Smooth muscle cell (in vitro differentiated cells): ENCODE results near the gene CRYBB2. TPM values are rescaled to one million over a fixed set of nuclear protein-coding genes. Genes with fewer than 3 reads are reported as not detected.

Experiments used
- DNase-seq: peaks from one replicate; lab custom pipeline; 2025; ENCODE audit not compliant: unreplicated experiment; lab: John Stamatoyannopoulos, UW
- H2AFZ ChIP-seq: fragments of 200-600 bp; sonication (generic); 2 replicates; pipeline ENCODE4 v1.6.0; 2016; ENCODE audit warnings: antibody characterized with exemption, low read depth, mild to moderate bottlenecking
- H3F3A ChIP-seq: fragments of 200-600 bp; sonication (generic); 2 replicates; pipeline ENCODE4 v1.6.0; 2017; ENCODE audit warnings: antibody characterized with exemption, low read depth
- H3K27ac ChIP-seq: fragments of 200-600 bp; sonication (generic); 2 replicates; pipeline ENCODE4 v1.5.1; 2016; ENCODE audit warnings: low read depth, mild to moderate bottlenecking
- H3K27me3 ChIP-seq: fragments of 200-600 bp; sonication (generic); 2 replicates; pipeline ENCODE4 v1.6.1; 2016; ENCODE audit warnings: low read depth, mild to moderate bottlenecking
- H3K36me3 ChIP-seq: fragments of 200-600 bp; sonication (generic); 2 replicates; pipeline ENCODE4 v1.5.1; 2016; ENCODE audit warnings: low read depth
- H3K4me1 ChIP-seq: fragments of 200-600 bp; sonication (generic); 2 replicates; pipeline ENCODE4 v1.5.1; 2016; ENCODE audit warnings: low read depth
- H3K4me2 ChIP-seq: fragments of 200-600 bp; sonication (generic); 2 replicates; pipeline ENCODE4 v1.6.0; 2016; ENCODE audit warnings: mild to moderate bottlenecking
- H3K4me3 ChIP-seq: fragments of 200-600 bp; sonication (generic); 2 replicates; pipeline ENCODE4 v1.5.1; 2016; ENCODE audit warnings: mild to moderate bottlenecking
- H3K79me2 ChIP-seq: fragments of 200-600 bp; sonication (generic); 2 replicates; pipeline ENCODE4 v1.6.0; 2016; ENCODE audit warnings: low read depth, mild to moderate bottlenecking
- H3K9ac ChIP-seq: fragments of 200-600 bp; sonication (generic); 2 replicates; pipeline ENCODE4 v1.6.0; 2016; ENCODE audit warnings: low read depth
- H3K9me3 ChIP-seq: fragments of 200-600 bp; sonication (generic); replicated peaks from 2 replicates; pipeline ENCODE4 v1.5.1; 2016; ENCODE audit warnings: low read depth
- H4K20me1 ChIP-seq: fragments of 200-600 bp; sonication (generic); 2 replicates; pipeline ENCODE4 v1.6.0; 2016; ENCODE audit warnings: low read depth
- WGBS: methylation state at CpG from one replicate; pipeline ENCODE4 v1.1.7; 2016; ENCODE audit warnings: low lambda C conversion rate; 5-methylcytosine and 5-hydroxymethylcytosine counted together
- polyA plus RNA-seq: library from polyadenylated mRNA; unstranded; fragments of >200 nt; fragmentation: Nextera tagmentation; extraction: Ambion mirVana; gene quantifications from 2 replicates; pipeline ENCODE4 v1.2.1, GENCODE V29; 2016
- total RNA-seq: library from RNA; depleted of rRNA; stranded (reverse); fragments of >200 nt; gene quantifications from 2 replicates; pipeline ENCODE4 v1.2.3, GENCODE V29; 2014
- TF ChIP-seq, protein P1 (sequence below): fragments of 200-600 bp; sonication (generic); IDR thresholded peaks from 2 replicates; pipeline ENCODE4 v1.5.1; 2017; ENCODE audit warnings: borderline replicate concordance, mild to moderate bottlenecking, antibody characterized with exemption; ENCODE audit not compliant: insufficient read depth, poor library complexity, severe bottlenecking

CRYBB2 gene
- total and polyA plus RNA-seq, 2 experiments from 2014 or later: not detected

DNA sequence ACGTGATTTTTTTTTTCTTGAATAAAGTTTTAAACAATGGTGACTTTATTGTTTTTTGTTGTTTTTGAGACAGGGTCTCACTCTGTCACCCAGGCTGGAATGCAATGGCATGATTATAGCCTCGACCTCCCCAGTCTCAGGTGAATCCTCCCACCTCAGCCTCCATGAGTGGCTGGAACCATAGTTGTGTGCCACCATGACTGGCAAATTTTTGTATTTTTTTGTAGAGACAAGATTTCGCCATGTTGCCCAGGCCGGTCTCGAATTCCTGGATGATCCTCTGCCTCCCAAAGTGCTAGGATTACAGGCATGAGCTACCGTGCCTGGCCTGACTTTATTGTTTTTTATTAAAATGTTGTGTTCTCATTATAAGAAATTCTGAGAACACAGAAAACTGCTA lies 32.0 kb upstream of the CRYBB2 start:
- Histone ChIP-seq H3K4me2 (no peak overlapping the region), H3K36me3 (peaks cover 4% of the 10 kb centered on the region), H3K9ac (no peak overlapping the region), H3K4me3 (no peak overlapping the region), H3K4me1 (no peaks in the 10 kb centered on the region), H4K20me1 (no peaks in the 10 kb centered on the region), H3K27ac (no peak overlapping the region), H3K9me3 (no peaks in the 10 kb centered on the region), H2AFZ (no peak overlapping the region), H3K79me2 (no peaks in the 10 kb centered on the region), H3F3A (no peaks in the 10 kb centered on the region), H3K27me3 (no peaks in the 10 kb centered on the region)
- 90% methylated on average over 6 of the region's 6 CpGs for WGBS
- TF ChIP-seq, protein P1, sequence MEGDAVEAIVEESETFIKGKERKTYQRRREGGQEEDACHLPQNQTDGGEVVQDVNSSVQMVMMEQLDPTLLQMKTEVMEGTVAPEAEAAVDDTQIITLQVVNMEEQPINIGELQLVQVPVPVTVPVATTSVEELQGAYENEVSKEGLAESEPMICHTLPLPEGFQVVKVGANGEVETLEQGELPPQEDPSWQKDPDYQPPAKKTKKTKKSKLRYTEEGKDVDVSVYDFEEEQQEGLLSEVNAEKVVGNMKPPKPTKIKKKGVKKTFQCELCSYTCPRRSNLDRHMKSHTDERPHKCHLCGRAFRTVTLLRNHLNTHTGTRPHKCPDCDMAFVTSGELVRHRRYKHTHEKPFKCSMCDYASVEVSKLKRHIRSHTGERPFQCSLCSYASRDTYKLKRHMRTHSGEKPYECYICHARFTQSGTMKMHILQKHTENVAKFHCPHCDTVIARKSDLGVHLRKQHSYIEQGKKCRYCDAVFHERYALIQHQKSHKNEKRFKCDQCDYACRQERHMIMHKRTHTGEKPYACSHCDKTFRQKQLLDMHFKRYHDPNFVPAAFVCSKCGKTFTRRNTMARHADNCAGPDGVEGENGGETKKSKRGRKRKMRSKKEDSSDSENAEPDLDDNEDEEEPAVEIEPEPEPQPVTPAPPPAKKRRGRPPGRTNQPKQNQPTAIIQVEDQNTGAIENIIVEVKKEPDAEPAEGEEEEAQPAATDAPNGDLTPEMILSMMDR: no peak
- DNase-seq: no peak

DNA sequence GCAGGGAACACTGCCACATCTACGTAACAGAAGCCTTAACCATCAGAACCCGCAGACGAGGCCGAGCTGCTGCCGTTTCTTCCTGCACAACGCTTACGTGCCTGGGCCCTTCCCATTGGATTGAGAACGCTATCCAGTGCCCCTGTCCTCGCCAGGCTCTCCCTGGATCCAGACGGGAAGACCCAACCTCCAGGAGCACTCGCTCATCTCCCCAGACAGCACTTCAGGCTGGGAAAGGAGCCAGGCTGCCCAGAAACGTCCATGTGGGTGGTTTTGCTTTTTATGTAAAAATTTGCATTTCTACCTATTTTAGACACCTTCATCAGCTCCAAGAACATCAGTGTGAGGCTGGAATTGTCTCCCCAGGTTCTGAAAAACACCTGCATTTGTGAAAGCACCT lies 27.0 kb upstream of the CRYBB2 start:
- Histone ChIP-seq H3K79me2 (no peaks in the 10 kb centered on the region), H2AFZ (no peak overlapping the region), H3K27me3 (no peaks in the 10 kb centered on the region), H3K9me3 (no peaks in the 10 kb centered on the region), H3K4me3 (no peak overlapping the region), H4K20me1 (peaks cover 6% of the 10 kb centered on the region), H3F3A (no peaks in the 10 kb centered on the region), H3K4me2 (no peak overlapping the region), H3K27ac (no peak overlapping the region), H3K9ac (no peak overlapping the region), H3K4me1 (peaks cover 3% of the 10 kb centered on the region), H3K36me3 (peaks cover 2% of the 10 kb centered on the region)
- 92% methylated on average over 12 of the region's 12 CpGs for WGBS
- TF ChIP-seq, protein P1: no peak
- DNase-seq: no peak

DNA sequence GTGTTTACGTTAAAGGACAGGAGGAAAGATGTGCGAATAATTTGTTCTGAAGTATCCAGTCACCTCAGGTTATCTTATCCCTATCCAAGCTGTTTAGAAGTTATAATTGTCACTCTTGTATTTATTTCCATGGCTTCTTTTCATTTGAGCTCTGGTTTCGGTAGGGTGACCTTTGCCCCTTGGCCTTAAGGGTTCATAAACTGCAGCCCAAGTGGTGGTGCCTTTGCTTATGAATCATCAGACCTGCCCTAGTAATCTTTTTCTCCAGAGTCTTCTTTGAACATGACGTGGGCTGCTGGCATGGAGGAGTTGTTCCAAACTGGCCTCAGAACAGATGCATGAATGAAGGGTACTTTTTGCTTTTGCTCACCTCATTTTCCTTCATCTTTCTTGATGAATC lies 26.3 kb upstream of the CRYBB2 start:
- Histone ChIP-seq H3K27ac (no peak overlapping the region), H4K20me1 (peaks cover 6% of the 10 kb centered on the region), H3K4me3 (no peak overlapping the region), H3K36me3 (no peaks in the 10 kb centered on the region), H3K4me1 (peaks cover 3% of the 10 kb centered on the region), H3K4me2 (no peak overlapping the region), H3F3A (no peaks in the 10 kb centered on the region), H3K9ac (no peak overlapping the region), H3K27me3 (no peaks in the 10 kb centered on the region), H3K79me2 (no peaks in the 10 kb centered on the region), H2AFZ (no peak overlapping the region), H3K9me3 (no peaks in the 10 kb centered on the region)
- TF ChIP-seq, protein P1: no peak
- 97% methylated on average over 4 of the region's 4 CpGs for WGBS
- DNase-seq: no peak

DNA sequence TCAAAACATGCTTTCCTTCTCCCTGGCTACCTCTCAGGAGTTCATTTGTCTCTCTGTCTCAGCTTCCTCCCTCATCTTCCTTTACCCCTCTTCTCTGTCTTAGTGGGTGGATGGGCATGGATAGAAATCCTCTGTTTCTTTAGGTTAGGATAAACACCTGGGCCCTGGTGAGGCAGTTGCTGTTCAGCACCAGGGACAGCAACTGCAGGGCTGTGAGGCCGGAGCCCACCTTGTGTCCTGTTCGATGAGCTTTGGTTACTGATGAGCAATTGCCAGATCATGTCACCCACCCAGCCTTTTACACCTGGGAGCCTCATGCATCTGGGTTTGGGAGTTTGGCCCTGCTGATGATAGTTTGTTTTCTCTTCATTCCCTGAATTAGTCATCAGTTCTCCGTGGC lies 25.9 kb upstream of the CRYBB2 start:
- no peak overlapping the region for H3K27ac ChIP-seq
- no peaks in the 10 kb centered on the region for H3K27me3 ChIP-seq
- H3K4me3 ChIP-seq: no peak overlapping the region
- no peak overlapping the region for H3K9ac ChIP-seq
- no peak overlapping the region for H3K4me2 ChIP-seq
- no peaks in the 10 kb centered on the region for H3K36me3 ChIP-seq
- H3K4me1 ChIP-seq: peaks cover 3% of the 10 kb centered on the region
- H3K79me2 ChIP-seq: no peaks in the 10 kb centered on the region
- peaks cover 6% of the 10 kb centered on the region for H4K20me1 ChIP-seq
- no peak for DNase-seq
- no peaks in the 10 kb centered on the region for H3F3A ChIP-seq
- H3K9me3 ChIP-seq: no peaks in the 10 kb centered on the region
- no peak overlapping the region for H2AFZ ChIP-seq
- TF ChIP-seq, protein P1: no peak
- 82% methylated on average over 3 of the region's 3 CpGs for WGBS
